Prostate gland (tissue), 2 donors: ENCODE data around the gene PDXK. TPM values are rescaled to one million over a fixed set of nuclear protein-coding genes. Genes with fewer than 3 reads are reported as not detected.

Experiments used
- DNase-seq: peaks from one replicate; pipeline ENCODE4 v3.0.0-alpha.2; 2019; ENCODE audit warnings: low spot score
- H3K27ac ChIP-seq, 2 donors: fragments of 200-600 bp; sonication (generic); 2 replicates each; pipeline ENCODE4 v1.5.1; 2017 to 2019
- H3K27me3 ChIP-seq: fragments of 200-600 bp; sonication (generic); replicated peaks from 2 replicates; pipeline ENCODE4 v1.5.1; 2019; ENCODE audit not compliant: insufficient read depth
- H3K36me3 ChIP-seq, 2 donors: fragments of 200-600 bp; sonication (generic); 1 replicate in 1 of 2; 2 replicates in 1 of 2; pipeline versions ENCODE4 v1.5.1 to v1.8.1; 2017 to 2019
- H3K4me1 ChIP-seq: fragments of 200-600 bp; sonication (generic); replicated peaks from 2 replicates; pipeline ENCODE4 v1.5.1; 2019
- H3K4me3 ChIP-seq, 2 donors: fragments of 200-600 bp; sonication (generic); 2 replicates each; pipeline ENCODE4 v1.5.1; 2017 to 2019
- H3K9me3 ChIP-seq: fragments of 200-600 bp; sonication (generic); 2 replicates; pipeline ENCODE4 v1.5.1; 2017
- CTCF ChIP-seq, 4 experiments: fragments of 200-600 bp in 2 of 4; fragments of 450-650 bp in 2 of 4; sonication (generic) in 2 of 4; IDR thresholded peaks; 1 replicate in 3 of 4; 2 replicates in 1 of 4; pipeline ENCODE4 v1.5.1; 2016 to 2019; ENCODE audit warnings: antibody characterized with exemption in 4 of 4, mild to moderate bottlenecking in 2 of 4, moderate library complexity in 2 of 4
- POLR2A ChIP-seq: fragments of 450-650 bp; IDR thresholded peaks from one replicate; pipeline ENCODE4 v1.6.1; 2016; ENCODE audit warnings: antibody characterized with exemption, mild to moderate bottlenecking
- POLR2AphosphoS5 ChIP-seq: sonication (generic); formaldehyde crosslinking; IDR thresholded peaks from one replicate; pipeline ENCODE4 v1.6.1; 2017; ENCODE audit warnings: antibody characterized with exemption
- WGBS: methylation state at CpG from one replicate; pipeline ENCODE4 v1.1.5; 2018; 5-methylcytosine and 5-hydroxymethylcytosine counted together
- intact Hi-C: fragments of 100-400 bp; cut with DNase I; formaldehyde crosslinking; loops from one replicate; pipeline ENCODE4 v1.14.2; 2022
- total RNA-seq, 2 donors: library from RNA; depleted of rRNA; stranded (reverse); fragments of >200 nt; gene quantifications; one replicate each; pipeline ENCODE4 v1.1.0, GENCODE V29; 2016

Gene PDXK
- total RNA-seq, 2 donors from 2014 or later = 61.4 to 161 TPM

- H3K9me3 ChIP-seq = no peaks in the 10 kb centered on the region
- no peak for DNase-seq
- no peaks in the 10 kb centered on the region for H3K27me3 ChIP-seq
- H3K36me3 ChIP-seq = peaks cover 14 to 41% of the 10 kb centered on the region in 2 donors
- no peaks in the 10 kb centered on the region for H3K4me1 ChIP-seq
- no peak for TF ChIP-seq POLR2A
- TF ChIP-seq POLR2AphosphoS5 = no peak
- TF ChIP-seq CTCF (IDR thresholded peaks at IDR 0.05) = no peak
- H3K27ac ChIP-seq = no peak overlapping the region
- no peak overlapping the region for H3K4me3 ChIP-seq
- 91% methylated on average over 30 of the region's 30 CpGs for WGBS
- intact Hi-C loops = no loop called here
Measured at GRCh38 chr21:43797925-43798715, 79.2 kb downstream of the PDXK start.

GRCh38 chr21:43799301-43799840 lies 80.4 kb downstream of the PDXK start:
- no peaks in the 10 kb centered on the region for H3K27me3 ChIP-seq
- no peak overlapping the region for H3K4me3 ChIP-seq
- peaks cover 14 to 44% of the 10 kb centered on the region in 2 donors for H3K36me3 ChIP-seq
- no peak for TF ChIP-seq POLR2AphosphoS5
- TF ChIP-seq CTCF (IDR thresholded peaks at IDR 0.05) = no peak
- TF ChIP-seq POLR2A = no peak
- no peak overlapping the region for H3K27ac ChIP-seq
- WGBS = 91% methylated on average over 19 of the region's 19 CpGs
- no peaks in the 10 kb centered on the region for H3K4me1 ChIP-seq
- no peak for DNase-seq
- H3K9me3 ChIP-seq = no peaks in the 10 kb centered on the region
- intact Hi-C loops = no loop called here

GRCh38 chr21:43800124-43800523 lies 81.2 kb downstream of the PDXK start:
- Histone ChIP-seq H3K36me3 (peaks cover 14 to 44% of the 10 kb centered on the region in 2 donors), H3K27me3 (no peaks in the 10 kb centered on the region), H3K27ac (no peak overlapping the region), H3K9me3 (no peaks in the 10 kb centered on the region), H3K4me3 (no peak overlapping the region), H3K4me1 (no peaks in the 10 kb centered on the region)
- no peak for TF ChIP-seq POLR2A
- TF ChIP-seq POLR2AphosphoS5 = no peak
- TF ChIP-seq CTCF (IDR thresholded peaks at IDR 0.05) = no peak
- DNase-seq = no peak
- WGBS = 93% methylated on average over 16 of the region's 17 CpGs
- intact Hi-C loops = no loop called here

GRCh38 chr21:43800566-43800965 lies 81.6 kb downstream of the PDXK start:
- Histone ChIP-seq H3K4me3 (no peak overlapping the region), H3K27ac (no peak overlapping the region), H3K36me3 (peaks cover 14 to 42% of the 10 kb centered on the region in 2 donors), H3K4me1 (no peaks in the 10 kb centered on the region), H3K9me3 (no peaks in the 10 kb centered on the region), H3K27me3 (no peaks in the 10 kb centered on the region)
- 89% methylated on average over 14 of the region's 14 CpGs for WGBS
- intact Hi-C loops = no loop called here
- no peak for DNase-seq
- no peak for TF ChIP-seq CTCF (IDR thresholded peaks at IDR 0.05)
- TF ChIP-seq POLR2AphosphoS5 = no peak
- no peak for TF ChIP-seq POLR2A
